NCI-H510A (cell line): Measurements from ENCODE around the gene SMTNL2.
A peak's percentile ranks its signal among the peaks of the same experiment; 100 is the strongest.
"Not testable (repeated sequence)": the region's sequence is repeated elsewhere in the genome, so short reads cannot be mapped to it uniquely, and the experiment has no call there.

Source experiments
- DNase-seq: peaks from one replicate; lab custom pipeline; 2025; lab: John Stamatoyannopoulos, UW

SMTNL2 gene

DNA sequence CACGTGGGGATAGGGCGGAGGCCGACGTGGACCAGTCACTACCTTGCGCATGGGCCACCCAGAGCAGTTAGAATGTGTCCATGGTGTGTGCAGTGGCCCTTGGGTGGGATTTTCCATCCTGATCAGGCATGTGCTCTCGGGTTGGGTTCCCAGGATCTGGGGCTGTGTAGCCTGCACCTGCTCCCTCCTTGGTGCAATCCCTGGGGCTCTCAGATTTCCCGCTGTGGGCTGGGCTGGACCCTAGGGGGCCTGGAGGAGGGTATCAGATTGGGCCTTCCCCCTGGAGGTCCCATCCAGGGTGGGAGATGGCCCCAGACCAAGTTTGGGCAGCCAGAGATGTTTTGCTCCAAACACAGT lies 1.3 kb downstream of the SMTNL2 start:
- DNase-seq, result no peak

DNA sequence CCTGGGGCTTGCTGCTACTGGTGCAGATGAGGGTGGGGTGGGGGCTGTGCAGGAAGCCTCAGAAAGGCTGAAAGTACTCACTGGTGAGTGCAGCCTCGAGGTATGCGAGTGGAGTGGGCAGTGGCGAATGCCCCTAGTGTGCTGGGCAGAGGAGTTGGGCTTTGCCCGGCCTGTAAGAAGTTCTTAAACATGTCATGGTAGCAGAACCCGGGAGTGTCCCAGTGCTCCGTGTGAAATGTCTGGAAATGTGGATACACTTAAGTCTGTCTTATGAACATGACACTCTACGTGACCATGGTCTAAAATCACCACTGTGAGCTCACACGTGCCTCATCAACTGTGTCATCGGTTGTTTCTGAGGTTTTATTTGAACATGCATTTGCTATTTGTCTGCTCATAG lies 1.7 kb downstream of the SMTNL2 start:
- DNase-seq, result no peak

DNA sequence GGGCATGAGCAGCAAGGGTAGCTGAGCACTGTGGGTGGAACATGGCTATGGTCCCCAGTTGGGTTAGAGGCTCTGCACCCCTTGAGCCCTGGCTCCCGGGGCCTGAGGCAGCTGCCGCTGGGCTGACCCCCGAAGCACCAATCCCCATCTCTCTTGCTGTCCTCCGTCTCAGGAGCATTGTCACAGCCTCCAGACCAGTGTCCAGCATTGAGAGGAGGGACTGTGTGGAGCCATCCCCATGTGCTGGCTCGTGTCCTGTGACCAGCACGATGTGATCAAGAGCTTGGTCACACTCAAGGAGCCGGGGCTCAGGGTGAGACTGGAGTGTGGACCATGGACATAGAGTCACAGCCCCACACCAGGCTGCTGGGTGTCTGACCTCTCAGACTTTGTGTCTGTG lies 2.9 kb downstream of the SMTNL2 start:
- DNase-seq, result no peak

DNA sequence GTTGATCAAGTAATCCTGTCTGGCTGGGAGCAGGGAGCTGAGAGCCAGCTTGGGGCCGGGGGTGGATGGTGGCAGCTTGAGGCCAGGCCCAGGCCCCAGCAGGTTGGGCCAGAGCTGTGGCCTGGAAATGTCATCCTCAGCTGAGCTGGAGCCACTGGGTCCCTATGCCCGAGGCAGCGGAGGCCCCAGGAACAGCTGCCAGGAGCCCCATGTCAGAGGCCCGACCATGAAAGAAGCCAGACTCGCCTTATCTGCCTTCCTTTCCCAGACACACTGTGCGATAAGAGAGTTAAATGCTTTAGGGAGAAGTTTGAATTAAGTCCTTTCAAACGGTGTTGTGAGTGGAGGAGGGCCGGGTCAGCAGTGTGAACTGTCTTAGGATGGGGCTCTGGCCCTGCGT lies 3.5 kb downstream of the SMTNL2 start:
- DNase-seq, result no peak

DNA sequence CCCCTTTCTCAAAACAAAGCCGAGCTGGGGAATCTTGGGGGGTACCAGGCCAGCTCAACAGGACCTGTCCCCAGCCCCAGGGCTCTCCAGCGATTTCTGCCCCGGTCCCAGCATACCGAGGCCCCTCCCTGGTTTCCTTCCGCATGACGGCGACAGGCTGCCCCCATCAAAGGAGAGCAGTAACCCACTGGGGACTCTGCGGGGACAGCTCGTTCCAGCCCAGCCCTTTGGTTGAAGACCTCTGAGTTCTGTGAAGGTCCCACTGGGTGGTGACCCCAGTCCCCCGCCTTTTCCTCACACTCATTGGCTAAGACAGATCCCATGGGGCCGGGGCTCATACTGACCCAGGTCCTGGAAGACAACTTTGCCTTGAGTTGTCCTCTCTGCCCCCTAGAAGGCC lies 4.1 kb downstream of the SMTNL2 start:
- no peak for DNase-seq

DNA sequence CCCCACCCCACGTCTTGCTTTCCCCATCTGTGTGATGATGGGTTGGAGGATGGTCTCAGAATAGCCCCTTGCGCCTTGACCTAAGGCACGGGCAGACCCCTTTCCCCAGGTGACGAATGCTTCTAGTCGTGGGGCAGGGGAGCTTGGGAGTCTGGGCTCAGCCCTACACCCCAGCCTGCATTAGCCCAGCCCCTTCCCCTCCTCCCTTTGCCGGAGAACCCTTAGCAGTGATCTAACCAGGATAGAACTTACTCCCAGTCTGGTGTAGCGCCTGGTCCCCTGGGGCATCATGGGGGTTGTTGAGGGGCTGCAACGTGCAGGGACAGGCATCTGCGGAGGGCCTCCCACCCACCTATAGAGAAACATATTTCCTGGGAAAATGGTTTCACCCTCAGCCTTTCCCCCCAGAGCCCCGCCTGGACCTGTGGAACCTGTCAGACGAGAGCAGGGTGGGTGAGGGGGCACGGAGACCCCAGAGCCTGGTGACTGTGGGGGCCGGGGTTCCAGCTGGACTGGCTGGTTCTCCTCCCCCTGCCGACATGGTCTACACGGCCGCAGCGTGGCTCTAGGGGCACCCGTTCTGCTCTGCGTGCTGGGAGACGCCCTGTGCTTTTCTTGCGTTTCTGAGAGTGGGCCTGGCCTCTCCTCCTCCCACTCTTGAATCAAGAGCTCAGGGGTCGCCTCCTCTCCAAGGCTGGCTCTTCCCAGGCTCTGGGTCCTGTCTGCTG lies 4.7 kb downstream of the SMTNL2 start:
- no peak for DNase-seq

DNA sequence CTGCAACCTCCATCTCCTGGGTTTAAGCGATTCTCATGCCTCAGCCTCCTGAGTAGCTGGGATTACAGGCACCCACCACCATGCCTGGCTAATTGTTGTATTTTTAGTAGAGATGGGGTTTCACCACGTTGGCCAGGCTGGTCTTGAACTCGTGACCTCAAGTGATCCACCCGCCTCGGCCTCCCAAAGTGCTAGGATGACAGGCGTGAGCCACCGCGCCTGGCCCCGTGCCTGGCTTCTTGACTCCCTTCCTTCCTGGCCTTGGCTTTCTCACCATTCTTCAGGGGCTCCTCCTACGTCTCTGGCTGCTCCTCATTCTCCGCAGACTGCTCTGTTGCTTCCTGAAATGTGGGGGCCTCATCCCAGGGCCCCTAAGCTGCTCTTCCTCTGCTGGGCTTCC lies 5.7 kb downstream of the SMTNL2 start:
- not testable (repeated sequence) for DNase-seq

DNA sequence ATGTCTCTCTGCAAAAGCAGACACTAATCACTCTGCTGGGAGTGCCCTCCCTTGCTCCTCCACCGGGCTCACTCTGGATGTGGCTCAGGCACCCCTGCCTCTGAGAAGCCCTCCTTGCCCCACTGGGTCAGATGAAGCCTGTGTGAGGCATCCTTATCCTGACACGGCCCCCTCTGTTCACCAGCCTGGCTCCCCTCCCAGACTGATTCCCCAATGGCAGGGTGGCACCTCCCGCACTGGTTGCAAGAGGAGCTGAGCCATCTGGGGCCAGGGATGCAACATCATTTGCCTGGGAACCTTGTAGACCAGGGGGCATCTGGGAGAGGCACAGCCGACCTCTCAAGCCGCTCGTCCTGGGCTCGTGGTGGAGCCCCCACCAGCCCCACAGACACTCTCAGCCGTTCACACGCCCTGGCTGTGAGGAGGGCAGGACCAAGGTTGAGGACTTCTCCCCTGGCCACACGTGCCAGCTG lies 6.7 kb downstream of the SMTNL2 start:
- DNase-seq, result no peak

DNA sequence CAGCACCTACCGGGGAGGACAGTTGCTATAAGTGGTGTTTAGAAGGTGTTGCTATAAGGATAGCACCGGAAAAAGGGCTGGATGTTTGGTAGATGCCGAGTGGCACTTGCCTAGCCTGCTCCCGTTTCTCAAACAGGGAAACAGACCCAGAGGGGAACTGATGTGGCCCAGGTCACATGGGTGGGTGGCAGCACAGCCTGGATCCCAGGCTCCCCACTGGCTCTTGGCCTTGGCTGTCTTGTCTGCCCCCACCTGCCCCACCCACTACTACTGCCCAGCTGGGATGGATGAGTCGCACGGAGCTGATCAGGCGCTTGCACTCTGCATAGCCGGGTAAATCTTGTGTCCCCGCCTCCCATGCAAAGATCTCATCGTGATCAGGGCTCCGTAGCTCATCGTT lies 7.2 kb downstream of the SMTNL2 start:
- no peak for DNase-seq

DNA sequence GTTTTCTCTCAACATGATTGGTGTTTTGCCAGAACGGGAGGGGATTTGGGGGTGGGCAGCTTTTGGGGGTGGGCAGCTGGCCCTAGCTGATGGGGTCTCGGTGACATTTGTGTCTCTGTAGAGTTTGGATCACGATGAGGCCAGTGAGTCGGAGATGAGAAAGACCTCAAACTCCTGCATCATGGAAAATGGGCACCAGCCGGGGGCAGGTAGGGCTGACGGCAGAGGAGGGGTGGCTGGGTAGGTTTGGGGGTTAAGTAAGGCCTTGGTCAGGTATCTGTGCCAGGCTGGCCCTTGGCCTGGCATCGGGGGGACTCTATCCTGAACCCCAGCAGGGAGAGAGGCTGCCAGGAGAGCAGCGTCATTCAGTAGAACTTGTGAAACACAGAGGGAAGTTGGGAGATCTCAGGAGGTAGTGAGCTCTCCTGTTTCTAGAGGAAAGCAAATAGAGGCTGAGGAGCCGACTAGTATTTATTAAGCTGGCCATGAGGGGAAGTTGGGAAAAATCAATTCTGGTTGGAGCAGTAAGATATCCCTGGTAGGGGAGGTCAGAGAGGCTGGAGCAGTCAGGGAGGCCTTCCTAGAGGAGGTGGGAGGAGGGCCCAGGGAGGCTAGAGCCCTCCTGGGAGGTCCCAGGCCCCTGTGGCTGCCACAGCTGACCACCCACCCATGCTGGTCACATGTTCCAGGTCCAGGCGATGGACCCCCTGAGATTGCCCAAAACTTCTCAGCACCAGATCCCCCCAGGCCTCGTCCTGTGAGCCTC lies 8.1 kb downstream of the SMTNL2 start:
- no peak for DNase-seq

DNA sequence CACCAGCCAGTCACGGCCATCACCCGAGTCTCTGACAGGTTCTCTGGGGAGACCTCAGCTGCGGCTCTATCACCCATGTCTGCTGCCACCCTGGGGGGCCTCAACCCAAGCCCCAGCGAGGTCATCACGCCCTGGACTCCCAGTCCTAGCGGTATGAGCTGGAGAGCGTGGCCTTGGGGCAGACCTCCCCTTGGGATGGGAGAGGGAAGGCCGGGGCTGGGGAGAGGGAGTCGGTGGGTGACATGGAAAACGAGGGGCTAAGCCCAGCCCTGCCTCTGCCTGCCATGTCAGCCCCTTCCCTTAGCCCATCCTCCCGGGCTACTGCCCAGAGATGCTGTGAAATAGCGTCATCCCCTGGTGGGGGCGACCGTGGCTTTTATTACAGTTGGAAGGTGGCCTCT lies 8.7 kb downstream of the SMTNL2 start:
- no peak for DNase-seq

DNA sequence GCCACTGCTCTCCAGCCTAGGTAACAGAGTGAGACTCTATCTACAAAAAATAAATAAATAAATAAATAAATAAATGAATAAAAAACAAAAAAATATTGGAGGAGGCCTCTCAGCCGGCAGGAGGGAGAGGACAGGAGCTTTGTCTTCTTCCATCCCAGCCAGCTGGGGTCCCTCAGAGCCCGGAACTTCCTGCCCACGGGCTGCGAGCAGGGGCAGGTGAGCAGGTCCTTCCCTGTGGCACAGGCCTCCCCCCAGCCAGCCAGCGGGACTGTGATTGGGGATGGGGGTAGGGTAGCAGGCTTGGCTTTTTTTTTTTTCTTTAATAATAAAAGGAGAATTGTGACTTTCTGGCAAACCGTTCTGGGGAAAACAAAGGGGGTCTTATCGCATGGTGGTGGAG lies 10.1 kb downstream of the SMTNL2 start:
- DNase-seq, result no peak

DNA sequence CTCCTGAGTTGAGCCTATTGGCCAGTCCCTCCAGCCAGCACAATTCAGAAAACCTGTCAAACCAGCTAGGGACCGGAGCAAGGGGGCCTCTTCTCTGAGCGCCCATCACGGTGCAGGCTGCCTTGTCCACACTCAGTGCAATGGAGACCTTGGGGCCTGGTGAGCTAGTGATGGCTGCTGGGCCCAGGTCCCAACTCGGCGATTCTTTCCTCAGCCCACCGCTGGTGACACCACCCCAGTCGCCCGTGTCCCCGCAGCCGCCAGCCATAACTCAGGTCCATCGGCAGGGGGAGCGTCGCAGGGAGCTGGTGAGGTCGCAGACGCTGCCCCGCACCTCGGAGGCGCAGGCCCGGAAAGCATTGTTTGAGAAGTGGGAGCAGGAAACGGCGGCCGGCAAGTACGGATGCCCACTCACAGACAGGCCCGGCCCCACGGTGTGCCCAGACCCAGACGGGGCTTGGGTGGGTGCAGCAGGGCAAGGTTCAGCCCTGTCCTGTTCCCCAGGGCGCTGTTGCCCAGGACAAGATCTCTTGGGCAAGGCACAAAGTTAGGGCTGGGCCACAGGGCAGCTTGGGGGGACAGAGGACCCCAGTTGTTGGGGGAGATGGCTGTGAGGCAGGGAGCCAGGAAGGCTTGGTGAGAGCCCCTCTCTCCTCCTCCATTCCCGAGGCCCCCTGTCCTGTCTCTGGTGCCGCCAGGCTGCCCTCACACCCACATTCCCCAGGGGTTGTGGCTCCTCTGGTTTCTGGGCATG lies 10.8 kb downstream of the SMTNL2 start:
- DNase-seq, result peak; percentile 41

DNA sequence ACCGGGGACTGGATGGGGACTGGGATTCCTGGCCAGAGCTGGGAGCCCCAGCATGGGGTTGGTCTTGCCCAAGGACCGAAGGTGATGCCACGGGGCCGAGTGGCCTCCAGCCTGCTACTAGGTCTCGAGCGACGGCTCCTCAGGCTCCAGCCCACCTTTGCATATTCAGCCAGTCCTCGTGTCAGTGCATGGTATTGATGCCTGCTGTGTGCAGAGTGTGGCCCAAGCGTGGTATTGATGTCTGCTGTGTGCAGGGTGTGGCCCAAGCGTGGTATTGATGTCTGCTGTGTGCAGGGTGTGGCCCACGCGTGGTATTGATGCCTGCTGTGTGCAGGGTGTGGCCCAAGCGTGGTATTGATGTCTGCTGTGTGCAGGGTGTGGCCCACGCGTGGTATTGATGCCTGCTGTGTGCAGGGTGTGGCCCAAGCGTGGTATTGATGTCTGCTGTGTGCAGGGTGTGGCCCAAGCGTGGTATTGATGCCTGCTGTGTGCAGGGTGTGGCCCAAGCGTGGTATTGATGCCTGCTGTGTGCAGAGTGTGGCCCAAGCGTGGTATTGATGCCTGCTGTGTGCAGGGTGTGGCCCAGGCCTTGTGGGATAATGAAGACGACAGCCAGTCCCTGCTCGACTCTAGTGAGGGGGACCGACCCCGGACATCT lies 11.5 kb downstream of the SMTNL2 start:
- DNase-seq, result not testable (repeated sequence)

DNA sequence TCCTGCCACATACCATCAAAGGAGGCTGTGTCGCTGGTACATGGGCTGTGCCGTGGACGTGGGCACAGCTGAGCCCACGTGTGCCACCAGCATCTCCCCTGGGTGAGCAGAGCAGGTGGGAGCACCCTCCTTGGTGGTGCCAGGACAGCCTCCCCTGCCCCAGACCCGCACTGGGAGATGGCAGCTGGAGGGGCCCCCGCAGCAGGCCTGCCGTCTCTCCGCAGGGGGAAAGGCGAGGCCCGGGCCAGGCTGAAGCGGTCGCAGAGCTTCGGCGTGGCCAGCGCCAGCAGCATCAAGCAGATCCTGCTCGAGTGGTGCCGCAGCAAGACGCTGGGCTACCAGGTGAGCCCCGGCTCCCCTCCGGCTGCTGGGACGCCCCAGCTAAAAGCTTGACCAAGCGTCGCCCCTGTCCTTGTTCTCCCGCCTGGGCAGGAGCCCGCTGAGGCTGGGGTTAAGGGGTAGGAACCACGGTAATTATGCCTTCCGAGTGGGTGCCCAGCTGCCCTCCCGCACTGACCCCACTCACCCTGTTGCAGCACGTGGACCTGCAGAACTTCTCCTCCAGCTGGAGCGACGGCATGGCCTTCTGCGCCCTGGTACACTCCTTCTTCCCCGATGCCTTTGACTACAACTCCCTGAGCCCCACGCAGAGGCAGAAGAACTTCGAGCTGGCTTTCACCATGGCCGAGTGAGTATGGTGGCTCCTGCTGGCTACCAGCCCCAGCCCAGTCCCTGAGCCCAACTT lies 12.5 kb downstream of the SMTNL2 start:
- no peak for DNase-seq

DNA sequence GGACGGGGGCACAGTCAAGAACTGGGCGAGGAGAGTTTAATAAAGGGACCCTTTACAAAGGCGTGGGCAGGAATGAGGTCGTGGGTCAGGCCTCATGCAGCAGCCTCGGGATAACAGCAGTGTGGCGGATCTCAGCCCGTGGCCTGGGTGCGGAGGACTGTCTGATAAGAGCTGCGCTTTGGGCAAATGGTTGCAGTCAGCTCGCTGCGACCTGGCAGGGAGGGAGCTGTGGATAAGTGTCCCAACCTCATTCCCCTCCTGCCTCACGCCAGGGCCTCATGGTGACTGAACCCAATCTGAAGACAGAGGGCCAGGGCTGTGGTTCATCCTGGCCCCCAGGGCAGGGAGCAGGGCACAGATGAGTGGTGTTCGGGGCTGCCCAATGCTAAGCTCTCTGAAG lies 13.6 kb downstream of the SMTNL2 start:
- DNase-seq, result no peak

DNA sequence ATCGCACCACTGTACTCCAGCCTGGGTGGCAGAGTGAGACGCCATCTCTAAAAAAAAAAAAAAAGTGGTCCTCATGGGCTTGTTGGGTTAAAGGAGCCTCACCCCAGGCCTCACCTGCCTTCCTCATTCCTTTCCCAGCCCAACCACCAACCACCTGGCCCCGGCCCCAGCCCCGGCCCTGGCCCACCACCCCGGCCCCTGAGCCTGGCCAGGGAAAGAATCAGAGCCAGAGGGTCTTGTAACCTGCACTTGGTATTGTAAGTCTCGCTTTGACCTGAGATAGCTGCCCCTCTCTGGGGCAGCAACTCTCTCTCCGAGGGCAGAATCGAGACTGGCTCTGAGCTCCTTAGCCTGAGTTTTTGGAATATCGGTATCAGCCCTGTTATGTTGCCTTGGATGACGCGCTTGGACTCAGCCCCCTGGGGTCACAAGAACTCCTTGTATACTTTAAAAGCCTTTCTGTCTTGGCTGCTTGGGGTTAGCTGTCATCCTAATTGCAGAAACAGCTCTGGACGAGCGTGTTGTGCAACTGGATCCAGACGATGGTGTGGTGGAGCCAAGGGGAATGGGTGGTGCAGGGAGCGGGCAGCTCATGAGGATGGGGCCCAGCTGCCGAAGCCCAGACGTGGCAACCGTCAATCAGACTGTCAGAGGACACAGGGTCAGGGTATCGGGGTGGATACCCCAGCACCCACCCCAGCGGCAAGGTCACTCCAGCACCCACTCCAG lies 14.6 kb downstream of the SMTNL2 start:
- no peak for DNase-seq

DNA sequence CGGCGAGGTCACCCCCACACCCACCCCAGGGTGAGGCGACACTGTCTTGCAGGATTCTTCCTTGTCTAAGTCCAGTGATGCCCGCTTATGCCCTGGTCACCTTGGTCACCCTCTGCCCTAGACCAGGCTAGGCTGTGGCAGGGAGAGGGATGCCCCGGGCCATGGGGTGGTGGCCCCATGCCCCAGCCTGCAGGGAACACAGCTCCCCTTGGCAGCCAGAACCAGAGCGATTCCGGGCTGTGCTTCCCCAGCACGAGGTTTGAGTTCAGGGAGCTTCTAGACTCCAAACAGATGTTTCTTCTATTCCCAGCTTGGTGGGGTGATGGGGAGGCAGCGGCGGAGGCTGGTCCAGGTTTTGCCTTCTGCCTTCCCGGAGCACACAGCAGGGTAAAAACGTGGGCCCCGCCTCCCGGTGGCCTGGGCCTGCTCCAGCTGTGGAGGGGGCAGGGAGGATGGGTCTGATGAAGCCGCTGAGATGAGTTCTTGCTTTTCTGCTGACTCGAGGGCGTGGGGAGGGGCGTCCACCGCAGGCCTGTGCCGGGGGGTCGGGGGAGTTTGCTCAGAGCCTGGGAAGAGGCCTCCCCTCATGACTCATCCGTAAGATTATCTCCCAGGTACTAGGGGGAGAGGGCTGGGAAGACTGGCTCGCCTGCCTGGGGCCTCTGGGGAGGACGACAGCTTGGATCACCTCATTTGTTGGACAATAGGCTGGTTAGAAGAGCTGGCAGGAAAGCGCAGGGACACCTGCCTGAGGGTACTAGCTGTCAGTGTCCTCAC lies 15.4 kb downstream of the SMTNL2 start:
- DNase-seq, result peak; percentile 59

DNA sequence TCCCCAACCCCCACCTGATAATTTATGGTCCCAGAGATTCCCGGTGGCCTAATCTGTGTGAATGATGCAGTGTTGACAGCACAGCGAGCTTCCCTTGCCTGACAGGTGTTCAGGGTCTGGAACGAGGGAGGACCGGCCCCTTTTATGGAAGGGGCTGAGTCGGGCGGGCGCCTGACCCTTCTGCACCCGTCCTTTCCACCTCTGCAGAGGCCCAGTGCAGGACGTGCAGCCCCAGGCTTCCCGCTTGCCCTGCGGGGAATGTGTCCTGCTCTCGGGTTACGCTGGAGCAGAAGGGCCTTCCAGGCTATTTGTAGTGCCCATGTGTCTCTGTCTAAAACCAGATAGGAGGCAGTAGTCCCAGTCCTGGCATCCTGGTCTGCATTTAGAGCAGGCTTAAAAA lies 16.2 kb downstream of the SMTNL2 start:
- peak; percentile 38 for DNase-seq

DNA sequence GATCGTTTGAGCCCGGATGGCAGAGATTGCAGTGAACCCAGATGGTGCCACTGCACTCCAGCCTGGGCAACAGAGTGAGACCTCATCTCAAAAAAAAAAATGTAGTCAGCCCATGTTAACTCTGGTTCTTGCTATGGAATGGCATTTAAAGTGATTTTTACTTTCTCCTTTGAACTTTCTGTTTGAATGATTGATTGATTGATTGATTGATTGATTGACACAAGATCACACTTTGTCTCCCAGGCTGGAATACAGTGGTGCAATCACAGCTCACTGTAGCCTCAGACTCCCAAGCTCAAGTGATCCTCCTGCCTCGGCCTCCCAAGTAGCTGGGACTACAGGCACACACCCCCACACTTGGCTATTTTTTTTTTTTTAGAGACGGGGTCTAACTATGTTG lies 17.0 kb downstream of the SMTNL2 start:
- no peak for DNase-seq
